PC-3 (cell line): ENCODE measurements around the gene VSX1. TPM values are rescaled to one million over a fixed set of nuclear protein-coding genes. Genes with fewer than 3 reads are reported as not detected.

Source experiments
- ATAC-seq: fragments of 200-7000 bp; cut with Tn5 transposase; 2 replicates; pipeline ENCODE4 v1.9.1; 2020; ENCODE audit warnings: mild to moderate bottlenecking, moderate library complexity
- BruUV-seq: library from RNA; stranded (reverse); fragments of 400-500 nt; replicated peaks from 2 replicates; lab custom pipeline; 2021; lab: Mats Ljungman, UMichigan
- CTCF ChIA-PET: fragments of 300-600 bp; sonication (Branson Sonifier 250); formaldehyde crosslinking; loops from one replicate; lab custom pipeline; 2022; ENCODE audit warnings: antibody characterized with exemption; lab: Charles Lee
- POLR2A ChIA-PET: fragments of 300-600 bp; sonication (Branson Sonifier 250); formaldehyde crosslinking; loops from one replicate; lab custom pipeline; 2022; ENCODE audit warnings: antibody characterized with exemption; ENCODE audit not compliant: unreplicated experiment; lab: Charles Lee
- DNase-seq: peaks from one replicate; pipeline ENCODE4 v3.0.0-alpha.2; 2015
- H2AFZ ChIP-seq: fragments of 300-600 bp; sonication (generic); 2 replicates; pipeline ENCODE4 v1.6.0; 2016; ENCODE audit warnings: antibody characterized with exemption, low read length
- H3F3A ChIP-seq: fragments of 300-600 bp; sonication (generic); one replicate; pipeline ENCODE4 v1.6.0; 2017; ENCODE audit warnings: antibody characterized with exemption, low read length, control low read depth, mild to moderate bottlenecking; ENCODE audit not compliant: unreplicated experiment
- H3K27ac ChIP-seq: fragments of 300-600 bp; sonication (generic); 2 replicates; pipeline ENCODE4 v1.5.1; 2016; ENCODE audit warnings: mild to moderate bottlenecking, low read length
- H3K27me3 ChIP-seq: fragments of 300-600 bp; sonication (generic); 2 replicates; pipeline ENCODE4 v1.6.1; 2016; ENCODE audit warnings: low read length, mixed read lengths
- H3K36me3 ChIP-seq: fragments of 300-600 bp; sonication (generic); 2 replicates; pipeline ENCODE4 v1.6.1; 2016; ENCODE audit warnings: low read depth, mixed run types, low read length, mixed read lengths
- H3K4me1 ChIP-seq: fragments of 300-600 bp; sonication (generic); 2 replicates; pipeline ENCODE4 v1.5.1; 2016; ENCODE audit warnings: low read length; ENCODE audit not compliant: insufficient read depth
- H3K4me2 ChIP-seq: fragments of 300-600 bp; sonication (generic); 2 replicates; pipeline ENCODE4 v1.6.0; 2016; ENCODE audit warnings: low read length
- H3K4me3 ChIP-seq: fragments of 300-600 bp; sonication (generic); 2 replicates; pipeline ENCODE4 v1.5.1; 2016; ENCODE audit warnings: mild to moderate bottlenecking, low read length, mixed read lengths
- H3K79me2 ChIP-seq: fragments of 300-600 bp; sonication (generic); 2 replicates; pipeline ENCODE4 v1.6.1; 2017; ENCODE audit warnings: low read length, mixed read lengths
- H3K9ac ChIP-seq: fragments of 300-600 bp; sonication (generic); 2 replicates; pipeline ENCODE4 v1.6.0; 2016; ENCODE audit warnings: mild to moderate bottlenecking, low read length
- H3K9me2 ChIP-seq: fragments of 300-600 bp; sonication (generic); replicated peaks from 2 replicates; pipeline ENCODE4 v1.6.1; 2016; ENCODE audit warnings: mixed run types, low read length, mixed read lengths
- H3K9me3 ChIP-seq: fragments of 300-600 bp; sonication (generic); 2 replicates; pipeline ENCODE4 v1.6.1; 2016; ENCODE audit warnings: low read length, mixed read lengths
- H4K20me1 ChIP-seq: fragments of 300-600 bp; sonication (generic); 2 replicates; pipeline ENCODE4 v1.6.1; 2016; ENCODE audit warnings: low read length, mixed read lengths
- EZH2 ChIP-seq: fragments of 300-600 bp; sonication (generic); IDR thresholded peaks from one replicate; pipeline ENCODE4 v1.6.1; 2017; ENCODE audit warnings: antibody characterized with exemption, mild to moderate bottlenecking, low read length; ENCODE audit not compliant: unreplicated experiment
- EZH2phosphoT487 ChIP-seq: fragments of 300-600 bp; sonication (generic); IDR thresholded peaks from 2 replicates; pipeline ENCODE4 v1.6.1; 2018; ENCODE audit warnings: mild to moderate bottlenecking, antibody characterized with exemption, low read length, borderline replicate concordance
- intact Hi-C: fragments of 100-400 bp; cut with micrococcal nuclease; formaldehyde crosslinking; loops from 2 replicates; pipeline ENCODE4 v1.9.0; 2023
- total RNA-seq: library from RNA; depleted of rRNA; stranded (reverse); fragments of >200 nt; gene quantifications from 2 replicates; pipeline ENCODE4 v1.2.3, GENCODE V29; 2014
- TF ChIP-seq, protein P1 (sequence below): fragments of 300-600 bp; sonication (generic); conservative IDR thresholded peaks from 2 replicates; pipeline ENCODE4 v1.5.1; 2017; ENCODE audit warnings: antibody characterized with exemption, low read depth, mild to moderate bottlenecking, low read length

Gene VSX1
- total RNA-seq, 1 experiment from 2014 or later = not detected

- H3K4me2 ChIP-seq = no peak overlapping the region
- H3K27me3 ChIP-seq = no peaks in the 10 kb centered on the region
- no peak for TF ChIP-seq EZH2phosphoT487
- TF ChIP-seq, protein P1, sequence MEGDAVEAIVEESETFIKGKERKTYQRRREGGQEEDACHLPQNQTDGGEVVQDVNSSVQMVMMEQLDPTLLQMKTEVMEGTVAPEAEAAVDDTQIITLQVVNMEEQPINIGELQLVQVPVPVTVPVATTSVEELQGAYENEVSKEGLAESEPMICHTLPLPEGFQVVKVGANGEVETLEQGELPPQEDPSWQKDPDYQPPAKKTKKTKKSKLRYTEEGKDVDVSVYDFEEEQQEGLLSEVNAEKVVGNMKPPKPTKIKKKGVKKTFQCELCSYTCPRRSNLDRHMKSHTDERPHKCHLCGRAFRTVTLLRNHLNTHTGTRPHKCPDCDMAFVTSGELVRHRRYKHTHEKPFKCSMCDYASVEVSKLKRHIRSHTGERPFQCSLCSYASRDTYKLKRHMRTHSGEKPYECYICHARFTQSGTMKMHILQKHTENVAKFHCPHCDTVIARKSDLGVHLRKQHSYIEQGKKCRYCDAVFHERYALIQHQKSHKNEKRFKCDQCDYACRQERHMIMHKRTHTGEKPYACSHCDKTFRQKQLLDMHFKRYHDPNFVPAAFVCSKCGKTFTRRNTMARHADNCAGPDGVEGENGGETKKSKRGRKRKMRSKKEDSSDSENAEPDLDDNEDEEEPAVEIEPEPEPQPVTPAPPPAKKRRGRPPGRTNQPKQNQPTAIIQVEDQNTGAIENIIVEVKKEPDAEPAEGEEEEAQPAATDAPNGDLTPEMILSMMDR = no peak
- TF ChIP-seq EZH2 = no peak
- no peak for ATAC-seq
- no peak overlapping the region for H3K27ac ChIP-seq
- ChIA-PET POLR2A (no interaction called here), CTCF (no interaction called here)
- intact Hi-C loops = no loop called here
- peaks cover 17% of the 10 kb centered on the region for H3K4me1 ChIP-seq
- no peak overlapping the region for H2AFZ ChIP-seq
- H3K36me3 ChIP-seq = no peaks in the 10 kb centered on the region
- no TSS peak for BruUV-seq
- H3K79me2 ChIP-seq = no peaks in the 10 kb centered on the region
- no peaks in the 10 kb centered on the region for H3K9me2 ChIP-seq
- no peaks in the 10 kb centered on the region for H3F3A ChIP-seq
- no peak overlapping the region for H3K4me3 ChIP-seq
- DNase-seq = no peak
- H4K20me1 ChIP-seq = no peaks in the 10 kb centered on the region
- H3K9me3 ChIP-seq = no peaks in the 10 kb centered on the region
- H3K9ac ChIP-seq = no peak overlapping the region
Observed at GRCh38 chr20:25053255-25054031, 28.5 kb downstream of the VSX1 start.

DNA sequence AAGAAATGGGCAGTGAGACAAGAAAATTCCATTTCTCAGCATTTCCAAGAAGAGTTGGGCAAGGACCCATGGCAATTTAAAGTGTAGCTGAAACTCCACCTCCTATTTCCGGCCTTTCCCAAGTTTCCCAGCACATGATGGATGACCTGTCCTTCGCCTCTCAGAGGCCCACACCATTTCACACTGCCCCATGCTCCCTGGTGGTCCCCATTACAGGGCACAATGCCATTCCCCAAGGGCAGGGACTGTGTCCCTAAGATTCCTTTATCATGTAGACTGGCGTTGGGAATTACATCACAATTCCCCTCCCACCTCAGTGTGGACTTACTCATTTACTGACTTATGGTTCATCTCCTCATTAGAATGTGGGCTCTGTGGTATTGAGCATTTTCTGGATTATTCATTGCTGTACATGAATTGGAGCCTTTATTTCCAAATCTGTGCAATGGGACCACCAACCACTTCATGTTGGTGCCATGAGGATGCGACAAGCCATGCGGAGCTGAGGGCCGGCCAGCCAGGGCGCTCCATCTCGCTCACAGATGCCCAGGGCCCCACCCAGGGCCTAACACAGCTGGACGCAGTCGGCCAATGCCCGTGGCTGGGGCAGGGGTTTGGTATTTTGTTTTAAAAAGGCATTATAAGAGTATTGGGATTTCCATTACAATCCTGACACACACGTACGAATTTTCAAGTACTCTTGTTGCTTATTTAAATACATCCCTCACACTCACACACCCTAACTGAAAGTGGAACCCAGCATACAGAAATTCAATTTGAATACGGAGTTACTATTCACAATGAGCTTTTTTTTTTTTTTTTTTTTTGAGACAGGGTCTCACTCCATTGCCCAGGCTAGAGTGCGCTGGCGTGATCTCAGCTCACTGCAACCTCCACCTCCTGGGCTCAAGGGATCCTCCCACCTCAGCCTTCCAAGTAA is 29.4 kb downstream of the VSX1 start:
- no peak overlapping the region for H3K9ac ChIP-seq
- H3K79me2 ChIP-seq = no peaks in the 10 kb centered on the region
- no peaks in the 10 kb centered on the region for H3K9me2 ChIP-seq
- BruUV-seq = no TSS peak
- TF ChIP-seq EZH2phosphoT487 (no peak), EZH2 (no peak)
- TF ChIP-seq, protein P1 = no peak
- ATAC-seq (no peak), DNase-seq (no peak)
- peaks cover 15% of the 10 kb centered on the region for H3K4me1 ChIP-seq
- H4K20me1 ChIP-seq = no peaks in the 10 kb centered on the region
- no peak overlapping the region for H3K4me3 ChIP-seq
- H3K36me3 ChIP-seq = no peaks in the 10 kb centered on the region
- intact Hi-C loops = no loop called here
- ChIA-PET CTCF (no interaction called here), POLR2A (no interaction called here)
- H3K27me3 ChIP-seq = no peaks in the 10 kb centered on the region
- H3K4me2 ChIP-seq = no peak overlapping the region
- H3K9me3 ChIP-seq = no peaks in the 10 kb centered on the region
- no peak overlapping the region for H3K27ac ChIP-seq
- no peak overlapping the region for H2AFZ ChIP-seq
- H3F3A ChIP-seq = no peaks in the 10 kb centered on the region
